HPDE6-E6E7 (cell line): ENCODE results near the gene OBSCN.

Experiments used
- DNase-seq: peaks from one replicate; pipeline ENCODE4 v3.0.0; 2011; ENCODE audit warnings: missing footprints; ENCODE audit errors: extremely low spot score

OBSCN gene

DNA sequence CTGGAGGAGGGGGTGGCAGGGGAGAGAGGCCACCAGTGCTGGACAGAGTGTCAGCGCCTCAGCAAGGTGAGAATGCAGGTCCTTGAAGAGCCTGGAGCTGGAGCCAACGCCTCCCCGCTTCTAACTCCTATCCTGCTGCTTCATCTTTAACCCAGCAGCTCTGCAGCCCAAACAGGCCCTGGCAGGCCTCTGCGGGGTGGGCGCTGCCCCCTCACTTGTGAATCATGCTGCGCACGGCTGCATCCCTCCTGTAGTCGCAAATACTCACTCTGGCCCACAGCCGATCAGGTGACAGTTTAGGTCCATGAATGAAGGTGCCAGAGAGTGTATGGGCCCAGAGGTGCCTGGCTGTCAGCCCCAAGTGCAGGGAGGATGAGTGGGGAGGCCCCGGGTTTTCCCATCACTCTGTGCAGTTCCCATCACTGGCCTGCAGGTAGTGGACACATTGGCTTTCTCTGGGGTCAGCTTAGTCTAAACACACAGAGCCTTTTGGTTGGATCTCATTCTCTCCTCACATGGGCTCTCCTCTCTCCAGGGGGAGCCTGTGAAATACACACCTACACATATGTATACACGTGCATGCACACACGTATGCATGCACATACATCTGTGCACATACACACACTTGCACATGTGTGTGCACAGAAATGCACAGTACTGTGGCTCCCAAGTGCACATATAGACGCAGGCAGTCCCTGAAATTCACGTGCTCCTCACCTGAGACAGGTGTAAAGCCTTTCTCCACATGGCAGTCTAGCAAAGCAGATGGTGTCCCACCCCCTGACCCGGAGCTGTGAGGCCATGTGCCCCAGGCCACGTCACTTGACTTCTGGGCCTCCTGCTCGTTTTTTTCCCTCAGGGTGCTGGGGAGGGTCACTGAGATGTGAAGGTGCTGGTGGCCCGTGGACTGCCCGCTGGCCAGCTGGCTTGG, 146.8 kb downstream of the OBSCN start:
- DNase-seq: peak; percentile 70

DNA sequence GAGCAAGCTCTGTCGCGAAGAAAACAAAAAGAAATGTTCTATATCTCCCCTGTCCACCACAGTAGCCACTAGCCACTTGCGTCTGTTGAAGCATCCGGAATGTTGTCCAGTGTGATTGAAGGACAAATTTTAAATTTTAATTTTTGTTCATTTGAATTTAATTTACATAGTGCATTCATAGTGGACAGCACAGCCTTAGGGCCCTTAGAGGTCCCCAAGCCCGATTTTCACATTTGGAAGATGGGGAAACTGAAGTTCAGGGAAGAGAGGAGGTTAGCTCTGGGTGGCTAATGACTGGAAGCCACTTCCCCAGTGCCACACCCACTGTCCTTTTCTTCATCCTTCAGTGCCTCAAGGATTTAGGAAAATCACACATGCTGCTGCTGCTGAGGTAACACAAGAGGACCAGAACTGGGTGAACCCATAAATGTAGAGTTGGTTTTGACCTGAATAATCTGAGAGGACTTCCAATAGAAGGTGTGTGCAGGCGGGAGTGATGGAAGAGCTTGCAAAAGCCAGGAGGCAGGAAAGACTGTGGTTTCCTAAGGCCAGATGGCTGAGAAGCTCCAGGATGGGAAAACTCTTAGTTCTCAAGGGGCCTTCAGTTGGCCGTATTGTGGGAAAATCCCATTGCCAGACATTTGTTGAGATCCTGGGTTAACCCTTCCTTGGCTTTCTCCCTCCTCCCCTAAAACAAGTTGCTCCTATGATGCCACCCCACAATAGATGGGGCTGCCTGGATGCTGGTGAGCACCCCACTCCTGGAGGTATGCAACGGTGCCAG, 149.2 kb downstream of the OBSCN start:
- no peak for DNase-seq

DNA sequence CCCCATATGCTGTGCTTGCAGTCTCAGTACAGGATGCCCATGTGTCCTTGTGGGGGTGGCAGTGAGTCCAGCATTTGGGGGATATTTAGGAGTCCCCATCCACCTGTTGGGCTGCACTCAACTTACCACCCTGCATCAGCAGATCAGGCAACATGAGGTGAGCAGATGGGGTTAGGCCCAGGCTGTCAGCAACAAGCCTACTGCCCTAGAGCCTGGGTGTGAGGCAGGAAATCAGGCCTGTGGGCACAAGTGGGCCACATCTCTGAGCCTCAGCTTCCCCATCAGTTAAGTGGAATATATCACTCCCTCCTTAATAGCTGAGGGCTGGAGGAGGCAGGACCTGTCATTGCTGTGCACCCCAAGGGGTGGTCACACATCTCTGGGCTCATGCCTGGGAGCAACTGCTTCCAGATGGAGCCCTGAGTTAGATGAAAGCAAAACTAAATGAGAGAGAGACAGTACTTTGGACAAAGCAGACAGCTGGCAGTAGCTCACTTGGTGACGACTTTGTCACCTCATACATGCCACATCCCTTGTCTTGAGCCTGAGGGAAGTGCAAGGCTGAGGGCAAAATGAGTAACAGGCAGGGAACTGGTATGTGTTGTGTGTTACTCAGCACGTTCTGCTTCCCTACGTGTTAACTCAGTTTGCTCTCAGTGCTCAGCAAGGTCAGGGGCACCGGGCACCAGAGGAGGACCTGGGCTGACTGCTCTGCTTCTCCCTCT, 150.4 kb downstream of the OBSCN start:
- no peak for DNase-seq

DNA sequence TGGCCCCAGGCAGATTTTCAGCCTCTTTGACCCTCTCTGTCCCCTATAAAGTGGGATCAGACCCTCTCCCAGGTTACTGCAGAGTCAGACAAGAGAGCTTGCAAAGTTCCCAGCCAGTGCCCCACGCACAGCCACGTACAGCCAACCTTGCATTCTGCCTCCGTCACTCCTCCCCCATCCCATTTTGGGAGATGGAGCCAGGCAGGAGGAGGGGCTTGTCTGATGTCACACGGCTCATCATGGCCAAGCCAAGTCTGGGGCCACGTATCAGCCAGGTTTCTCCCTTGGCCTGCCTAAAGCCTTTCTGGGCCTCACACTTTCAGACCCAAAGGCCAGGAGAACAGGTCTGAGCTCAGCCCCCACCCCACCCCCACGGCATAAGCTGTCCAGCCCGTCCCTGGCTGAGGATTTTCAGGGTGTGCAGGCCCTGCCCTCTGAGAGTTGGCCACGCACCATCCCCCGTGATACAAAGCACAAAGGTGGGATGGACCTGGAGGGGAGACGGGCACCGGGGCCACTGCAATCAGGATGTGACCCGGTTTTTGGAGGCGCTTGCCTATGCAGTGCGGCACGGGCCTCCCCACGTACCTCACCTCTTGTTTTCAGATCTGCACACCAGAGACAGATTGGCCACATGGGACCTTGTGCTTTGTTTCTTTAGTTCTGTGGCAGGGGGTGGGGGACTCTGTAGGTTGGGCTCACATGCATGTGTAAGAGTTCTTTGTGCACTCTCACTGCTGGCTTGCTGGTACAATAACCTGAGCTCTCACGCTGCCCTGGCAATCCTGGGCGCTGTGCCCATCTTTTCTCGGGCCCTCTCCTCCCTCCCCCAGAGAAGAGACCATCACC, 151.1 kb downstream of the OBSCN start:
- no peak for DNase-seq

DNA sequence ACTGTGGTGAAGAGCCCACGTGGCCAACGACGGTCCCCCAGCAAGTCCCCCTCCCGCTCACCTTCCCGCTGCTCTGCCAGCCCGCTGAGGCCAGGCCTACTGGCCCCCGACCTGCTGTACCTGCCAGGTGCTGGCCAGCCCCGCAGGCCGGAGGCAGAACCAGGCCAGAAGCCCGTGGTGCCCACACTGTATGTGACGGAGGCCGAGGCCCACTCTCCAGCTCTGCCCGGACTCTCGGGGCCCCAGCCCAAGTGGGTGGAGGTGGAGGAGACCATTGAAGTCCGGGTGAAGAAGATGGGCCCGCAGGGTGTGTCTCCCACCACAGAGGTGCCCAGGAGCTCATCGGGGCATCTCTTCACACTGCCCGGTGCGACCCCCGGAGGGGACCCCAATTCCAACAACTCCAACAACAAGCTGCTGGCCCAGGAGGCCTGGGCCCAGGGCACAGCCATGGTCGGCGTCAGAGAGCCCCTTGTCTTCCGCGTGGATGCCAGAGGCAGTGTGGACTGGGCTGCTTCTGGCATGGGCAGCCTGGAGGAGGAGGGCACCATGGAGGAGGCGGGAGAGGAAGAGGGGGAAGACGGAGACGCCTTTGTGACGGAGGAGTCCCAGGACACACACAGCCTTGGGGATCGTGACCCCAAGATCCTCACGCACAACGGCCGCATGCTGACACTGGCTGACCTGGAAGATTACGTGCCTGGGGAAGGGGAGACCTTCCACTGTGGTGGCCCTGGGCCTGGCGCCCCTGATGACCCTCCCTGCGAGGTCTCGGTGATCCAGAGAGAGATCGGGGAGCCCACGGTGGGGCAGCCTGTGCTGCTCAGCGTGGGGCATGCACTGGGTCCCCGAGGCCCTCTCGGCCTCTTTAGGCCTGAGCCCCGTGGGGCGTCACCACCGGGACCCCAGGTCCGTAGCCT, 152.0 kb downstream of the OBSCN start:
- DNase-seq: no peak

DNA sequence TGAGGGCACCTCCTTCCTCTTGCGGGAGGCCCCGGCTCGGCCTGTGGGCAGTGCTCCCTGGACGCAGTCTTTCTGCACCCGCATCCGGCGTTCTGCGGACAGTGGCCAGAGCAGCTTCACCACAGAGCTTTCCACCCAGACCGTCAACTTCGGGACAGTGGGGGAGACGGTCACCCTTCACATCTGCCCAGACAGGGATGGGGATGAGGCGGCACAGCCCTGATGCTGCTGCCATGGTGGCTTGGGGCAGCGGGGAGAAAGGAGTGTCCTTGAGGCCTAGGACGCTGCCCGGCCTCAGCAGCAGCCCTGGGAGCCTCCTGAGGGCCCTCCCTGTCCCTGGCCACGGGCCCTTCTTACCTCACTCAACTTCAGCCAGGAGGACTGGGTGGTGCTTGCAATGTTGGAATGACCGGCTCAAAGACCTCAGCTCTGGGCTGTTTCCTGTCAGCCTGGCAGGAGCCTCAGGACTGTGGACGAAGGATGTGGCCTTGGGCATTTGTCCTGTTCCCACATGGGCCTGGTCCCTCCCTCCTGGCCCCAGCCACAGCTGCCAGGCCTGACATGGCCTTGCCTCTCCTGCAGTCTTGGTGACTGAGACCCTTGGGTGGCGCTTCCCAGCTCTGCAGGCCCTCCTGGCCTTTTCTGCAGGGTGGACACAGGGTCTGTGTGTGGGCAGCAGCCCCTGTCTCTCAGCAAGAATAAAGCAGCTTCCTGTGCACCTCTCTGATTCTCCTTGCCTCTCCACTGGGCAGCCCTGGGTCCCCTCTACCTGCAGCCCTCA, 152.9 kb downstream of the OBSCN start:
- no peak for DNase-seq

DNA sequence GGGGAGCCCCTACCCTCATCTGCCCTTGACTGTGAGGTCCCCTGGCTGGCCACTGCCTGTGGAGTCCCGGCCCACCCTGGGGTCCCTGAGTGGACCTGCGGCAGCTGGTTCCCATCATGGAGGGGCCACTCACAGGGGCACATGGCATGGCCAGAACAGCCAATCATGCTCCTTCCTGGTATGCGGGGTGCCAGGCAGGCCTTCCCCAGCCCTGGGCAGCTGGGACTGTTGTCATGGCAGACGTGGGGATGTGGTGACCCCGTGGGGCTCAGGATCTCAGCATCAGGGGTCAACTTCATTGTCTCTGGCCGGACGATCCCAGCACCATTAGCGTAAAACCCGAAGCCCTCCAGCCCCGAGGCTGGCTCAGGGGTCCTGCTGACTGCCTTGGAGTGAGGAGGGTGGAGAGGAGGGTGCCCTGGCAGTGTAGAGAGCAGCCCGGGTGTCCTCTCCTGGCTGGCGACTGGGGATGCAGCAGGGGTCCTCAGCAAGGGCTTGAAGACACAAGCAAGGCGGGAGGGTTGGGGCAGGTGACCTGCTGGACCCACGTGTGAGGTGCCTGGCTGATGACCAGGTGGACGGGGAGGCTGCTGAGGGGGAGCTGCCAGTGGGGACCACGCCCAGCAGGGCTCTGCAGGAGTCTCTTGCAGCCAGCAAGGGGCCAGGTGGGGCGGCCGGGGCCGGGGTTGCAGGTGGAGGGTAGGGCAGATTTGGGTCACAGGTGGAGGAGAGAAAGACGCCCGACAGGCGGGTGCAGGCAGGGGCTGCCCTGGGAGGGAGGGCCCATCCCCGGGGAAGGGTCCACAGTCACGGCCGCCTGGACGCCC, 153.7 kb downstream of the OBSCN start:
- DNase-seq: no peak

DNA sequence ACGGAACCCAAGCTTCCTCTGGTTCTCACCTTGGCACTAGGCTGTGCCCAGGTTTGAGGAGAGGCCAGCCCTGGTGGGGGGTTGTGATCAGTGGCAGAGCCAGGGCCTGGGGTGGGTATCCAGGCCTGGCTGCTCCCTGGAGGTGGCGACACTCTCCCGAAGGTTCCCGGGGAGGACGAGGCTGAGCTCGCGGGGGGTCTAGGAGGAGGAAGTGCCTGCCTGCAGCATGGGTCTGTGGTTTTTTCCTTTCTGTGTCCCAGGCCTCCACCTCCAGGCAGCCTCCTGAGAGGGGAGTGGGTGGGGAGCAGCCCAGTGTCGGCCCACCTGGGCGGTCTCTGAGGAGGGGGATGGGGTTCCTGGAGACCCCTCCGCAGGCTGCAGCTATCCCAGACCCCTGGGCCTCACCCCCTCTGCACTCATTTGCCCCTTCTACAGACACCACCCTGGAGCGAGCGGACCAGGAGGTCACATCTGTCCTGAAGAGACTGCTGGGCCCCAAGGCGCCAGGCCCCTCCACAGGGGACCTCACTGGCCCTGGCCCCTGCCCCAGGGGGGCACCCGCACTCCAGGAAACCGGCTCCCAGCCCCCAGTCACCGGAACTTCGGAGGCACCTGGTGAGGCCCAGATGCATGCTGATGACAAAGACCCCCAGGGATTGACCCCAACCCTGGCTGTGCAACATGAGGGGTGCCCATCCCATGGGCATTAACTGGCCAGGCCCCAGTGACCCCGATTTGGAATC, 154.5 kb downstream of the OBSCN start:
- no peak for DNase-seq

DNA sequence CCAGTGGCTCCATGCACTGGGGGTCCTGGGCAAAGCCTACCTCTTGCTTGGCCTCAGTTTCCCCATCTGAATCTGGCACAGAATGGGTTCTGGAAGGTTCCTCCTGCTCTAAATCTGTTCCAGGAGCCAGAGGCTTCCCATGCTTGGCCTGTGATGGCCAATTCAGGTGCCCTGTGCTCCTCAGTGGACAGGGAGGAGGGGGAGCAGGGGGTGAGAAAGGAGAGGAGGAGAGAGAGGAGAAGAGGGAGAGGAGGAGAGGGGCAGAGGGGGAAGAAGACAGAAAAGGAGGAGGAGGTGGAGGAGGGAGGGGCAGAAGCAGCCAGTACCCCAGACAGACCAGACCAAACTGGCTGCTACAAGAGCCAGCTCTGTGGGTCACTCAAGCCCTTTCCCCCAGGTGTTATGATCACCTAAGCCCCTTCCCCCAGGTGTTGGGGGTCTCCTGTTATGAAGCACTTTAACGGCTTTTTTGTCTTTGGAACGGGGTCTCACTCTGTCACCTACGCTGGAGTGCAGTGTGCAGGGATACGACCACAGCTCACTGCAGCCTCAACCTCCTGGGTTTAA, 155.1 kb downstream of the OBSCN start:
- no peak for DNase-seq

DNA sequence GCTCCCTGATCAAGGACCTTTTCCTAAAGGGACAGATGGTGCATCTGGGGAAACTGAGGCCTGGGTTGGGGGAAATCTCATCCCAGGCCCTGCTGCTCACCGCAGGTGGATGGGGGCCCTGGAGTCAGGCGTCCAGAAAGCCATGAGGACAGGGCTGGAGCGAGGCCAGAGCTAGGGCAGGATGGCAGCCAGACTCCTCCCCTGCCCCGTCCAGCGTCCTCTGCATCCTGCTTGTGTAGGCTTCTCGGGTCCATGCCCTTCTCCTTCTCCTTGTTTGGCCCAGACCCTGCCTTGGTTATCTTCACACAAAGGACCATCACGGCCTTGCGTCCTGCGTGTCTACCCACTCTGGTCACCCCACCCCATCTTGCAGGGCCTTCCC, 155.8 kb downstream of the OBSCN start:
- no peak for DNase-seq

DNA sequence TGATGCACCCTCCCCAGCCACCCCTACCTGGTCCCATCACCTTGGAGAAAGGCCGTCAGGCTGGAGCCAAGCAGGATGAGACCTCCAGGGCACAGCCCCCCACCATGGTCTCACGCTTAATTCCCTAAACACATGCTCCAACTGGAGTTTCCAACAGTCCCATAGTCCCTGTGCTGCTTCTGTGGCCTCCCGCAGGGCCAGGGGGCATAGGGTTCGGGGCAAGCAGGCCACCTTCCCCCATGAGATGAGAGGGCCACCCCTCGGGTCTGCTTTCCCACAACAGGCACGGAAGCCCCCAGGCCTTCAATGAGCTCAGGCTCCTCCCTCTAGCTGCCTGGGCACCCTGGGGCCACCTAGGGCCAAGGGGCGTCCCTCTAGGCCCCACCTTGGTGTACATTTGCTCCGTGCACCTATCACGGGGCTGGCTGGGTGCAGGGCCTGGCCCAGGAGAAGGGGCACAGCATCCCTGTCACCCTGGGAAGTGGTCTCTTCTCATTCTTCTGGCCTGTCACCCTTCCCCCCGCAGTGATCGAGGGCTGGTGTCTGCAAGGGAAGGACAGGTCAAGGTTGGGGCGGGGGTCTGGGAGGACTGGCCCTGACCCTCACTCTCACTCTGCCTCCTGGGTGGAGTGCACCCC, 156.3 kb downstream of the OBSCN start:
- DNase-seq: no peak

DNA sequence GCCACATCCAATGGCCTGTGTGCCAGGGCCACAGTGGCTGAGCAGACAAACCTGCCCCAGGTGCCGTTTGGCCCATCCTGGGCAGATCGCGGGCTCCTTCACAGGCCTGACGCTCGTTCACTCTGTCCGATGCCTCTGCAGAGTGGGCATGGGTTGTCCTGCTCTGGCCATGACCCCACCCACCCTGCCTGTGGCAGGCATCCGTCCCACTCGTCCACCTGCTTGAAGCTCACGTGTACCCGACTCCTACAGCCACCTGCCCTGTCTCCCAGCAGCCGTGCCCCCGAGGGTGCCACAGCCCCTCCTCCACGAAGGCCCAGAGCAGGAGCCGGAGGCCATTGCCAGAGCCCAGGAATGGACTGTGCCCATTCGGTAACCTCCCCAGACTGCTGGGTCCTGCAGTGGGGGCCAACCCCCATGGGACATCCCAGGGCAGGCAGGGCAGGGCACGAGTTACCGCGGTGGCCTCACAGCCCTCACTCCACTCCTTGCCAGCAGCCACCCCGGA, 156.9 kb downstream of the OBSCN start:
- DNase-seq: no peak

DNA sequence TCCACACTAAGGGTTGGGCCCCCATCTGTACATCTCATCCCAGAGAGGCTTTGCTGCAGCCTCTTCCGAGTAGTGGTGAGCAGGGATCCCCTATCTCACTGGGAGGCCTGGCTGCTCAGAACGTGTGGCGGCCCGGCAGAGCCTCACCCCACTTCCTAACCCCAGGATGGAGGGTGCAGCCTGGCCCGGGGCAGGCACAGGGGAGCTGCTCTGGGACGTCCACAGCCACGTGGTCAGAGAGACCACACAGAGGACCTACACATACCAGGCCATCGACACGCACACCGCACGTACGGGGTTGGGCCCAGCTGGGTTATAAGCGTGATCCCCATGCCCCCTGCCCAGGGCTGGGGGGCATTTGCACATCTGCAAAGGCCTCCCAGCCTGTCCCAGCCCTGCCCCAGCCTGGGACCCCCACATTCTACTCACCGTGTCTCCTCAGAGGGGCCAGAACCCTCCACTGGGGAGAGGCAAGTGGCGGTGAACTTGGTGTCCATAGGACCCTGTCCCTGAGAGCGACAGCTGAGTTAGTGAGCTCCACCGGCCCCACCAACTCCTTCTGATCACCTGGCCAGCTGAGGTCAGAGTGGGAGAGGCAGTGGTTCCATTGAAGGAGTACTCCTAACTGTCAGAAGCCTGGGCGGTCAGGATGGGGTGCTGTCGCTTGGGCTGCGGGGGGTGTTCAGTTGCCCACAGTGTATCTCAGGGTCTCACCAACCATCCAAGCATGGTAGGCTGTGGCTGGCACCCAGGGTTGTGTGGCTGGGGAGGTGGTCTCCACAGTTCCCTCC, 157.6 kb downstream of the OBSCN start:
- no peak for DNase-seq

DNA sequence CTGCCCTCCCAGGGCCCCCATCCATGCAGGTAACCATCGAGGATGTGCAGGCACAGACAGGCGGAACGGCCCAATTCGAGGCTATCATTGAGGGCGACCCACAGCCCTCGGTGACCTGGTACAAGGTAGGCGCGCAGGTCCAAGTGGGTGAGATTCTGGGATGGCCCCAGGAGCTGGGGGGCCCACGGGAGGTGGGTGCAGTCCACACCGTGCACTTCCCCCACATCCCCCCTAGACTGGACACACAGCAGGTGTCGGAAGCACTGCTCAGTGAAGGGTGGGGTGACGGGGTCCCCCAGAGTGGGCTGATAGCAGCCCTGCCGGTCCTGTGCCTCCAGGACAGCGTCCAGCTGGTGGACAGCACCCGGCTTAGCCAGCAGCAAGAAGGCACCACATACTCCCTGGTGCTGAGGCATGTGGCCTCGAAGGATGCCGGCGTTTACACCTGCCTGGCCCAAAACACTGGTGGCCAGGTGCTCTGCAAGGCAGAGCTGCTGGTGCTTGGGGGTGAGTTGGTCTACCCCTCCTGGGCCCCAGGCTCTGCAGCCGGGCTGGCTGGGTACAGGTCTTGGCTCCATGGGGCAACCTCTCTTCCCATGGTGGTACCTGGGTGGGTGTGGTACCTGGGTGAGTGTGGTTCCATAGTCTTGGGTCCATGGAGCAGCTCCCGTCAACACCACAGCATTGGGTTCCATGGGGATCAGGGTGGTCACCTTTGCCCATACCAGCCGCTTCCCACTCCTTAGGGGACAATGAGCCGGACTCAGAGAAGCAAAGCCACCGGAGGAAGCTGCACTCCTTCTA, 158.4 kb downstream of the OBSCN start:
- no peak for DNase-seq
